Mesothelial cell of epicardium (in vitro differentiated cells): Measurements from ENCODE around the gene ENTPD5. TPM values are rescaled to one million over a fixed set of nuclear protein-coding genes. Genes with fewer than 3 reads are reported as not detected.
A peak's percentile ranks its signal among the peaks of the same experiment; 100 is the strongest.

Source experiments
- DNase-seq, 2 experiments: peaks; one replicate each; pipeline ENCODE4 v3.0.0; 2021; ENCODE audit warnings: low spot score in 2 of 2; ENCODE audit not compliant: unreplicated experiment in 2 of 2
- H3K27ac Mint-ChIP-seq: 2 replicates; pipeline ENCODE4 v1.8.0; 2021; ENCODE audit warnings: mixed read lengths
- H3K27me3 Mint-ChIP-seq: 2 replicates; pipeline ENCODE4 v1.8.0; 2021; ENCODE audit warnings: low read depth, mixed read lengths
- H3K36me3 Mint-ChIP-seq: 2 replicates; pipeline ENCODE4 v1.8.0; 2021; ENCODE audit warnings: mixed read lengths
- H3K4me1 Mint-ChIP-seq: 2 replicates; pipeline ENCODE4 v1.8.0; 2021; ENCODE audit warnings: mixed read lengths
- H3K4me3 Mint-ChIP-seq: 2 replicates; pipeline ENCODE4 v1.8.0; 2021; ENCODE audit warnings: mild to moderate bottlenecking, moderate library complexity, mixed read lengths
- H3K9me3 Mint-ChIP-seq: 2 replicates; pipeline ENCODE4 v1.8.0; 2021; ENCODE audit warnings: mixed read lengths
- CTCF ChIP-seq: fragments of 200-600 bp; sonication (generic); IDR thresholded peaks from one replicate; pipeline ENCODE4 v1.5.0; 2021; ENCODE audit warnings: antibody characterized with exemption; ENCODE audit not compliant: unreplicated experiment
- total RNA-seq: library from RNA; stranded (reverse); gene quantifications from 3 replicates; pipeline ENCODE4 v1.2.1, GENCODE V29; 2021

The ENTPD5 gene
- total RNA-seq, 1 donor from 2014 or later: 16.2 TPM

GRCh38 chr14:73953731-73954130 is 65.4 kb downstream of the ENTPD5 start:
- peaks cover 13% of the 10 kb centered on the region for H3K4me1 Mint-ChIP-seq
- no peaks in the 10 kb centered on the region for H3K9me3 Mint-ChIP-seq
- no peak for DNase-seq
- no peak for TF ChIP-seq CTCF
- H3K36me3 Mint-ChIP-seq: peaks cover 21% of the 10 kb centered on the region
- no peak overlapping the region for H3K4me3 Mint-ChIP-seq
- no peaks in the 10 kb centered on the region for H3K27me3 Mint-ChIP-seq
- no peak overlapping the region for H3K27ac Mint-ChIP-seq

- Mint-ChIP-seq H3K4me1 (peaks cover 13% of the 10 kb centered on the region), H3K27ac (peak within 1 kb of the TSS; percentile 99), H3K9me3 (no peaks in the 10 kb centered on the region), H3K36me3 (peaks cover 8% of the 10 kb centered on the region), H3K4me3 (peak within 1 kb of the TSS; percentile 98), H3K27me3 (no peaks in the 10 kb centered on the region)
- DNase-seq: peak; percentile 85 to 91
- TF ChIP-seq CTCF: no peak
Measured at GRCh38 chr14:73949752-73950734, 69.0 kb downstream of the ENTPD5 start, which contains the start of the genes COQ6 and FAM161B. COQ6 (plus strand) TSS chr14:73950302; CDS start chr14:73950333, 31 bp downstream. FAM161B (minus strand) TSS chr14:73950094; CDS start chr14:73950026, 68 bp downstream.

- H3K9me3 Mint-ChIP-seq: no peaks in the 10 kb centered on the region
- no peak overlapping the region for H3K27ac Mint-ChIP-seq
- no peaks in the 10 kb centered on the region for H3K27me3 Mint-ChIP-seq
Measured at GRCh38 chr14:73945159-73945670, 73.9 kb downstream of the ENTPD5 start.

GRCh38 chr14:73944432-73945158 is 74.5 kb downstream of the ENTPD5 start:
- H3K27me3 Mint-ChIP-seq: no peaks in the 10 kb centered on the region

More at GRCh38 chr14:73945159-73945670, 73.9 kb downstream of the ENTPD5 start:
- peaks cover 4% of the 10 kb centered on the region for H3K4me1 Mint-ChIP-seq
- peaks cover 18% of the 10 kb centered on the region for H3K36me3 Mint-ChIP-seq
- no peak for TF ChIP-seq CTCF
- no peak overlapping the region for H3K4me3 Mint-ChIP-seq
- no peak for DNase-seq

More at GRCh38 chr14:73944432-73945158, 74.5 kb downstream of the ENTPD5 start:
- no peaks in the 10 kb centered on the region for H3K9me3 Mint-ChIP-seq
- H3K36me3 Mint-ChIP-seq: peaks cover 18% of the 10 kb centered on the region
- no peak overlapping the region for H3K4me3 Mint-ChIP-seq
- no peak for DNase-seq
- H3K4me1 Mint-ChIP-seq: peaks cover under 1% of the 10 kb centered on the region
- no peak overlapping the region for H3K27ac Mint-ChIP-seq
- TF ChIP-seq CTCF: no peak
